Heart left ventricle (tissue), 16 donors: ENCODE measurements around the gene SLC15A3. TPM values are rescaled to one million over a fixed set of nuclear protein-coding genes. Genes with fewer than 3 reads are reported as not detected.
A peak's percentile ranks its signal among the peaks of the same experiment; 100 is the strongest.

Source experiments
- ATAC-seq, 4 donors: fragments of 200-7000 bp; cut with Tn5 transposase; one replicate each; pipeline ENCODE4 v1.9.1; 2020 to 2022; ENCODE audit warnings: moderate library complexity in 4 of 4, mild to moderate bottlenecking in 3 of 4, moderate number of reproducible peaks in 1 of 4
- DNase-seq, 5 donors: peaks; one replicate each; pipeline ENCODE4 v3.0.0-alpha.2; 2020
- H3K27ac ChIP-seq, 12 donors: fragments of 200-600 bp; sonication (generic) in 4 of 12; one replicate each; pipeline versions ENCODE4 v1.5.0 to v1.8.0; 2016 to 2022; ENCODE audit warnings: mild to moderate bottlenecking in 2 of 12
- H3K27me3 ChIP-seq, 9 donors: fragments of 200-600 bp; sonication (generic) in 2 of 9; one replicate each; pipeline versions ENCODE4 v1.5.1 to v1.8.0; 2016 to 2022; ENCODE audit warnings: mild to moderate bottlenecking in 3 of 9
- H3K36me3 ChIP-seq, 9 donors: fragments of 200-600 bp; sonication (generic) in 2 of 9; one replicate each; pipeline versions ENCODE4 v1.5.0 to v1.8.0; 2018 to 2022; ENCODE audit warnings: mild to moderate bottlenecking in 2 of 9
- H3K4me1 ChIP-seq, 12 donors: fragments of 200-600 bp; sonication (generic) in 4 of 12; one replicate each; pipeline versions ENCODE4 v1.5.0 to v1.8.0; 2016 to 2022; ENCODE audit warnings: mild to moderate bottlenecking in 3 of 12
- H3K4me3 ChIP-seq, 12 donors: fragments of 200-600 bp; sonication (generic) in 4 of 12; one replicate each; pipeline versions ENCODE4 v1.5.0 to v1.8.0; 2017 to 2022; ENCODE audit warnings: mild to moderate bottlenecking in 9 of 12, moderate library complexity in 4 of 12
- H3K9me3 ChIP-seq, 12 donors: fragments of 200-600 bp; sonication (generic) in 4 of 12; one replicate each; pipeline versions ENCODE4 v1.5.0 to v1.8.0; 2016 to 2022; ENCODE audit warnings: mild to moderate bottlenecking in 1 of 12
- CTCF ChIP-seq, 12 donors: fragments of 200-600 bp; sonication (generic) in 4 of 12; IDR thresholded peaks; one replicate each; pipeline versions ENCODE4 v1.5.0 to v1.8.0; 2018 to 2022; ENCODE audit warnings: antibody characterized with exemption in 12 of 12, mild to moderate bottlenecking in 5 of 12
- POLR2A ChIP-seq, 2 donors: fragments of 450-650 bp; IDR thresholded peaks; one replicate each; pipeline ENCODE4 v1.6.1; 2017; ENCODE audit warnings: antibody characterized with exemption in 2 of 2, mild to moderate bottlenecking in 2 of 2, moderate library complexity in 2 of 2
- WGBS, 4 donors: extraction: QIAGEN DNeasy Blood & Tissue Kit in 2 of 4; methylation state at CpG; one replicate each; pipeline versions ENCODE4 v1.1.5 to v1.1.7; 2013 to 2018; 5-methylcytosine and 5-hydroxymethylcytosine counted together
- intact Hi-C, 10 donors: fragments of 100-400 bp; cut with DNase I; formaldehyde crosslinking; loops; one replicate each; pipeline versions ENCODE4 v1.11.1 to v1.14.2; 2022
- long read RNA-seq, 3 donors: library from polyadenylated mRNA; unstranded; transcript quantifications; one replicate each; pipeline ENCODE4 v2.0.0, GENCODE V29; 2020 to 2021
- polyA plus RNA-seq, 2 donors: library from polyadenylated mRNA; stranded (reverse); fragments of 200-250 nt; gene quantifications; one replicate each; pipeline ENCODE4 v1.2.3, GENCODE V29; 2013
- total RNA-seq, 9 donors: library from RNA; depleted of rRNA in 2 of 9; stranded (reverse); fragments of >200 nt in 2 of 9; fragmentation: NEBNext Ultra II Directional in 3 of 9; extraction: Animal tissue kit (Norgen Biotek cat#: 25700) in 3 of 9; gene quantifications; one replicate each; pipeline versions ENCODE4 v1.1.0 to v1.2.4, GENCODE V29; 2016 to 2023
- donor health status: ischemic (EF 13 %, LVEDD 7.1; RV severe dilation, severe dysfunction).
- donor health status: healthy with polysubstance abuse.
- donor health status: DM: no; HTN: yes; CAD: no.
- donor health status: DM: no; HTN: no; CAD: no.
- donor health status: ischemic (EF 25% LVEDD 6.9; RV normal size, moderate dysfunction).
- donor health status: ischemic (EF 25% LVEDD 5.7; RV mildly dilated, moderate dysfunction).
- donor health status: healthy.
- donor health status: DM: yes; HTN: yes; CAD: no.
- donor health status: ischemic (EF 35%, LVEDD 5.7; RV mildly dilated, moderate dysfunction).
- donor health status: nonischemic (EF 11% LVEDD 7.7; RV severe dilation, severe dysfunction).
- donor health status: DM: yes; HTN: yes; CAD: no.
- donor health status: PGD.
- donor health status: ischemic (EF 29% LVEDD 5.4; RV normal size, mild dysfunction).
- donor health status: nonischemic (EF 23%, LVEDD 6.1; RV moderate dilation, normal function).

The SLC15A3 gene
- total RNA-seq (10 to 100 TPM; 11.9 to 85.1 (median 19.1) TPM), polyA plus RNA-seq (10 to 100 TPM; 14.8 to 26.4 TPM)
- long read RNA-seq, donor 1, transcript SLC15A3-201 (8 exons, 2,115 nt): major isoform, 5 of 15 reads
- long read RNA-seq, donor 1, partial matches to known transcripts: 8 of 15 reads
- long read RNA-seq, donor 1, other reads (novel, unspliced or antisense): 1 of 15 reads
- long read RNA-seq, donor 2, transcript SLC15A3-201 (8 exons, 2,115 nt): major isoform, 9 of 22 reads
- long read RNA-seq, donor 2, partial matches to known transcripts: 12 of 22 reads
- long read RNA-seq, donor 2, other reads (novel, unspliced or antisense): 1 of 22 reads
- long read RNA-seq, donor 3, transcript SLC15A3-201 (8 exons, 2,115 nt): major isoform, 6 of 11 reads
- long read RNA-seq, donor 3, partial matches to known transcripts: 5 of 11 reads
- long read RNA-seq, donor 3, other reads (novel, unspliced or antisense): 0 of 11 reads

GRCh38 chr11:60951904-60952741 lies at the start of gene SLC15A3:
SLC15A3 (minus strand) TSS chr11:60952176; CDS start chr11:60951551, 625 bp downstream.
- peak; percentile 70 to 84 (median 77) for DNase-seq
- WGBS, 4 donors: 11 to 24% (median 13%) methylated on average over 23 of the region's 23 CpGs
- peak within 1 kb of the TSS; percentile 67 to 96 (median 87) for H3K27ac ChIP-seq
- no peaks in the 10 kb centered on the region for H3K9me3 ChIP-seq
- TF ChIP-seq CTCF (IDR thresholded peaks at IDR 0.05) (no peak), POLR2A (IDR thresholded peaks at IDR 0.05) (peak in 1 of 2 donors; percentile 9)
- H3K36me3 ChIP-seq: peaks cover 0 to 4% (median 0%) of the 10 kb centered on the region in 9 donors
- H3K27me3 ChIP-seq: peaks cover 0 to 5% (median 0%) of the 10 kb centered on the region in 9 donors
- peak; percentile 67 to 86 (median 78) for ATAC-seq
- peaks cover 0 to 65% (median 15%) of the 10 kb centered on the region in 12 donors for H3K4me1 ChIP-seq
- intact Hi-C loops: loop anchor here in 4 of 10 donors (2.0 to 5.0 kb wide), 4 partner anchors 35 to 120 kb away; partner anchors contain the start of gene TMEM109 (in 3 of the 4)
- peak within 1 kb of the TSS; percentile 45 to 77 (median 58) for H3K4me3 ChIP-seq

GRCh38 chr11:61000426-61000825 lies 48.5 kb upstream of the SLC15A3 start:
- Histone ChIP-seq H3K4me3 (no peak overlapping the region), H3K9me3 (no peaks in the 10 kb centered on the region), H3K27me3 (peaks cover 0 to 27% (median 0%) of the 10 kb centered on the region in 9 donors), H3K27ac (no peak overlapping the region), H3K36me3 (no peaks in the 10 kb centered on the region), H3K4me1 (peaks cover 0 to 18% (median 0%) of the 10 kb centered on the region in 12 donors)
- WGBS, 4 donors: 77 to 83% (median 79%) methylated on average over 11 of the region's 11 CpGs
- ATAC-seq (no peak), DNase-seq (no peak)
- intact Hi-C loops: no loop called here
- TF ChIP-seq POLR2A (IDR thresholded peaks at IDR 0.05) (no peak), CTCF (IDR thresholded peaks at IDR 0.05) (no peak)

- TF ChIP-seq CTCF (IDR thresholded peaks at IDR 0.05) (no peak), POLR2A (IDR thresholded peaks at IDR 0.05) (no peak)
These were observed 44.6 kb upstream of the SLC15A3 start for GRCh38 chr11:60996381-60997138.

More at GRCh38 chr11:60996381-60997138, 44.6 kb upstream of the SLC15A3 start:
- 72 to 78% (median 74%) methylated on average over 11 to 13 of the region's 13 CpGs for WGBS, 4 donors
- Histone ChIP-seq H3K36me3 (no peaks in the 10 kb centered on the region), H3K4me1 (peaks cover 0 to 14% (median 0%) of the 10 kb centered on the region in 12 donors), H3K27me3 (peaks cover 0 to 44% (median 5%) of the 10 kb centered on the region in 9 donors), H3K9me3 (no peaks in the 10 kb centered on the region), H3K4me3 (no peak overlapping the region), H3K27ac (no peak overlapping the region)
- intact Hi-C loops: no loop called here
- ATAC-seq (peak in 2 of 4 donors; percentile 34 to 43), DNase-seq (no peak)
